Measurements from ENCODE around the gene COL3A1.

The COL3A1 gene

GRCh38 chr2:188966728-188967440 lies 7.3 kb upstream of the COL3A1 start:
- peaks cover 2% of the 10 kb centered on the region for H3K9me3 Mint-ChIP-seq
- no peaks in the 10 kb centered on the region for H3K36me3 Mint-ChIP-seq
- ATAC-seq (no peak), DNase-seq (ENCODE audit: low spot score in 2 of 2) (no peak)
- no peak overlapping the region for H3K4me3 Mint-ChIP-seq
- no peak overlapping the region for H3K27ac Mint-ChIP-seq
- no peaks in the 10 kb centered on the region for H3K4me1 Mint-ChIP-seq

DNA sequence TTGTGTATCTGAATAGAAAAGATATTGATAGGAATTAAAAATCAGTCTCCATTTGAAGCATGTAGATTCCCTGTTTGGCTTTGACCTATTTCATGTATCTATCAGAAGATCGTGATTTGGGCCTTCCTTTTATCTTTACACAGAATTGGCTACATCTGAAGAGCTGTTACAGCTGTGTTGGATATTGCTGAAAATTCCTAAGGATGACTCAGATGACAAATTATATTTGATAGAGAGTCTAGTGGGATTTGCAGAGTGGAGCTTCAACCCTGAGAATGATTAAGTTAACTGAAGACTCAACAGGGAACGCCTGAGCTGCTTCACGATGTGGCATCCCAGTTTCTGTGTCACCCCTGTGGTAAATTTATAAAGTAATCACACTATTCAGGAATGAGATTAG lies 4.9 kb upstream of the COL3A1 start:
- Mint-ChIP-seq H3K27ac (no peak overlapping the region), H3K4me1 (no peaks in the 10 kb centered on the region), H3K4me3 (no peak overlapping the region), H3K9me3 (no peaks in the 10 kb centered on the region), H3K36me3 (no peaks in the 10 kb centered on the region)
- ATAC-seq (no peak), DNase-seq (ENCODE audit: low spot score in 2 of 2) (no peak)

DNA sequence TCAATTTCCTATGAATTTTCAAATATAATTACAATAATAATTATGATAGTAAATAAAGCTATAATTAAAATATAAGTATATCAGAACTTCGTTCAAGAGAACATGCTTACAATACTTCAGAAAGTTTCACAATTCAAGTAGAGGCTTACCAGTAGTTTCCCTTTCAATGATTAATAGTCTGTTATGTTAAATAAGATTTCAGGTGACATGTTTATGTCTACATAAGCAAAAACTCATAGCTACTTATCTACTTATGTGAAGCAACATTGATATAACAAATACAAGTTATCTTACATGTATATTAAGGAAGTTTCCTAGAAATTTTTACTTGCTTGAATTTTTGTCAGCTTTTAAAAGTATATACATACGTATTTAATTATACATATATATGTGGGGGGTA lies 4.5 kb upstream of the COL3A1 start:
- no peaks in the 10 kb centered on the region for H3K9me3 Mint-ChIP-seq
- no peak for ATAC-seq
- no peaks in the 10 kb centered on the region for H3K36me3 Mint-ChIP-seq
- H3K27ac Mint-ChIP-seq, result no peak overlapping the region
- DNase-seq (ENCODE audit: low spot score in 2 of 2), result no peak
- no peak overlapping the region for H3K4me3 Mint-ChIP-seq
- no peaks in the 10 kb centered on the region for H3K4me1 Mint-ChIP-seq

DNA sequence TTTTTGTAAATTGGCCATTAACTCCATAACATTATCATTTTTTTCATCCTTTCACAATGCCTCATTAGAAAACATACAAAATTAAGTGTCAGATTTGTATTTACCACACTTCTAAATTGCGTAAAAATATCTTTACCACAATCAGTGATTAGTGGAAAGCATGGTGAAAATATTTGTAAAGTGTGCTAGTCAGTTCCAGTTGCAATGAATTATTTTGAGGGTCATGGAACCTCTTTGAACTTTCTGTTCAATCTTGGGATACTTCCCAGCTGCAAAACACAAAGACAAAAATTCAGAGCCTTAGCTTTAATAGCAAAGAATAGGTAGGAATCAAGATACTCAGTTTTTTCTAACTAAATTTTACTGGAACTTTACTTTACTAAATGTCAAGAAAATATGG lies 4.0 kb upstream of the COL3A1 start:
- Mint-ChIP-seq H3K36me3 (no peaks in the 10 kb centered on the region), H3K27ac (no peak overlapping the region), H3K4me3 (no peak overlapping the region), H3K4me1 (no peaks in the 10 kb centered on the region), H3K9me3 (no peaks in the 10 kb centered on the region)
- DNase-seq (ENCODE audit: low spot score in 2 of 2) (no peak), ATAC-seq (no peak)

DNA sequence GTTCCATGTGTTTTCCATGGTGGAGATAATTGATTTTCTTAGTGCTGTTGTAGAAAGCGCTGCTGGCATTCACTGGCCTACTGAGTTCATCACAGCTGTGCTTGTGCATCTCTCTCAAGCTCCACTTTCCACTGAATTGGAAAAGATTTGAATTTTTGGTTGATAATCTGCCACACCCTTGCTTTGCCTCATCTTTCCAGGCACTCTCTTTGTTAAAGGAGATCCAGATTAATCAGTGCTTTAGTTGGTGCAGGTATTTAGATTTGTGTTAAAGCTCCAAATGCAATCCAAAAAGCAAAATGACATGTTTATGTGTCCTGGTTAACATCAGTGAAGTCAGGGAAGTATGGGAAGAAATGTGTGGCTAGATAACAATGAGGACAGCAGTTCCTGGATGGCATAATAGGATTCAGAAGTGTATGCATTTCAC lies 2.7 kb upstream of the COL3A1 start:
- Mint-ChIP-seq H3K9me3 (no peaks in the 10 kb centered on the region), H3K27ac (no peak overlapping the region), H3K36me3 (no peaks in the 10 kb centered on the region), H3K4me1 (no peaks in the 10 kb centered on the region), H3K4me3 (no peak overlapping the region)
- DNase-seq (ENCODE audit: low spot score in 2 of 2) (no peak), ATAC-seq (no peak)

GRCh38 chr2:188973641-188974040 lies 532 bp upstream of the COL3A1 start:
- no peak for DNase-seq (ENCODE audit: low spot score in 2 of 2)
- ATAC-seq, result no peak
- no peaks in the 10 kb centered on the region for H3K4me1 Mint-ChIP-seq
- no peak overlapping the region for H3K27ac Mint-ChIP-seq
- no peaks in the 10 kb centered on the region for H3K9me3 Mint-ChIP-seq
- no peaks in the 10 kb centered on the region for H3K36me3 Mint-ChIP-seq
- no peak overlapping the region for H3K4me3 Mint-ChIP-seq

- Mint-ChIP-seq H3K36me3 (no peaks in the 10 kb centered on the region), H3K27ac (no peak overlapping the region), H3K4me3 (no peak overlapping the region), H3K4me1 (no peaks in the 10 kb centered on the region), H3K9me3 (no peaks in the 10 kb centered on the region)
- no peak for DNase-seq (ENCODE audit: low spot score in 2 of 2)
- no peak for ATAC-seq
Observed at GRCh38 chr2:188975497-188976102, 1.4 kb downstream of the COL3A1 start.

- no peaks in the 10 kb centered on the region for H3K36me3 Mint-ChIP-seq
- H3K9me3 Mint-ChIP-seq, result no peaks in the 10 kb centered on the region
- H3K27ac Mint-ChIP-seq, result no peak overlapping the region
- no peak overlapping the region for H3K4me3 Mint-ChIP-seq
- no peaks in the 10 kb centered on the region for H3K4me1 Mint-ChIP-seq
- ATAC-seq, result no peak
- DNase-seq (ENCODE audit: low spot score in 2 of 2), result no peak
Observed at GRCh38 chr2:188976545-188977268, 2.5 kb downstream of the COL3A1 start.

DNA sequence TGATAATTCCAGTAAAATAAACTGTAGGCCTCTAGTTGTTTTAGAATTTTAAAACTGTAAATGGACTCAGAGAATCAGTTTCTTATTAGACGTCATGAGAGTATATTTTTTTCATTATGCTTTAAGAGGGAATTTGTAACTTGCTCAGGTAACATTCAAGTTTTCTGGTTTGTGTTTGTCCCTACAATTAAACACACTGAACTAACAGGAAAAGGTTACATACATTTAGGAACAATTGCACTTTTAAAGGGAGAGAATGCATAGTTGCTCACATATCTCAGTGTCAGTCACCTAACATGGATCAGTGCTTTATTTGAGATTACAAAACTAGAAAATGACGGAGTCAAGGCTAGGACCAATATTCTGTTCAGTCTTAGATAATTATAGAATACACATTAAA lies 3.1 kb downstream of the COL3A1 start:
- ATAC-seq, result no peak
- H3K4me1 Mint-ChIP-seq, result no peaks in the 10 kb centered on the region
- no peaks in the 10 kb centered on the region for H3K9me3 Mint-ChIP-seq
- H3K36me3 Mint-ChIP-seq, result no peaks in the 10 kb centered on the region
- no peak overlapping the region for H3K4me3 Mint-ChIP-seq
- no peak overlapping the region for H3K27ac Mint-ChIP-seq
- DNase-seq (ENCODE audit: low spot score in 2 of 2), result no peak

GRCh38 chr2:188978291-188979081 lies 4.3 kb downstream of the COL3A1 start:
- peak; percentile 70 for ATAC-seq
- Mint-ChIP-seq H3K9me3 (no peaks in the 10 kb centered on the region), H3K36me3 (no peaks in the 10 kb centered on the region), H3K27ac (peak overlapping the region; percentile 12), H3K4me1 (no peaks in the 10 kb centered on the region), H3K4me3 (peak overlapping the region; percentile 36)
- DNase-seq (ENCODE audit: low spot score in 2 of 2), result no peak

- Mint-ChIP-seq H3K4me3 (peak overlapping the region; percentile 36), H3K36me3 (no peaks in the 10 kb centered on the region), H3K9me3 (no peaks in the 10 kb centered on the region), H3K27ac (peak overlapping the region; percentile 12), H3K4me1 (no peaks in the 10 kb centered on the region)
- ATAC-seq (peak; percentile 31), DNase-seq (ENCODE audit: low spot score in 2 of 2) (no peak)
Observed at GRCh38 chr2:188979187-188980114, 5.3 kb downstream of the COL3A1 start.

DNA sequence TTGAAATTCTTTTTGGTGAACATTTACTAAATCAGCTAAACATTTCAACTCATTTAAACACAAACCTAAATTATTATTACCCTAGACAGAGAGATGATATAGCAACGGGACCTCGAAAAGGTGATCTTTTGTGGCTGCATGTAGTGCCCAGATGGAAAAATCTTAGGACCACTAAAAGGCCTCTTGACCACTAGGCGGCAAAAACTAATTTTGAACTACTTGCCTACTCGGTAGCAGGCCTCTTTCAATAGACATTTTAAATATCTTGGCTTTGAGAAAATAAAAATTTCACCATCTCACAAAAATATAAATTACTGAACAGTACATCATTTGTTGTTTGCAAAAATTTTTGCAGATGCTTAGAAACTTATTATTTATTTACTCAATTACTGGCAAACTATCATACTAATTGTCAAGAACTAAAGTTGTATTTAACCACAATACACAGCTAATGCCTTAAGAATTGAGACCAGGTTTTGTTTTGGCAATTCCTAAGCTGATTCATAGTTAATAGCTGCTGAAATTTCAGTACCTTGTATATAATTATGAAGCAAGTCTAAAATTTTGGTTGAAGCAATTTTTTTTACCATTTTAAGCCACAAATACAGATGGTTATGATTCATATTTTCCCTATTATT lies 9.4 kb downstream of the COL3A1 start:
- Mint-ChIP-seq H3K36me3 (no peaks in the 10 kb centered on the region), H3K9me3 (no peaks in the 10 kb centered on the region), H3K4me1 (no peaks in the 10 kb centered on the region), H3K27ac (no peak overlapping the region), H3K4me3 (no peak overlapping the region)
- ATAC-seq (no peak), DNase-seq (ENCODE audit: low spot score in 2 of 2) (no peak)

DNA sequence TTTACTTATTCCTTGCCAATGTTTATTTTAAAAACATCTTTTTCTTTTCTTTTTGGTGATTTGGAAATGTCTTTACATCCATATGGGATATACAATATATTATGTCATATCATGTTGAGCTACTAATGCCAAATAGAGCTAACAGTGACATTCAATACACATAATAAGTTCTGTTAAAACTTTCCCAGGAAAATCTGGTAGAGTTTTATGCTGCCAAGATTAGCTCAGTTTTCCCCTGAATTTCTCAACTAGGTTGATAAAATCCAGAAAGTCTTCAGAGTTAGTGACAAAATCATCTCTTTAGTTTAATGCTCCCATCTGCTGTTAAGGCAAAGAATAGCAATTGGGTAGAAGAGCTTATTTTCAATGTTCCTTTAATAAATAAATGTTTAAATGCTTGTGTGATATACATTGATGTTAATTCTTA lies 9.9 kb downstream of the COL3A1 start:
- DNase-seq (ENCODE audit: low spot score in 2 of 2) (no peak), ATAC-seq (no peak)
- no peak overlapping the region for H3K27ac Mint-ChIP-seq
- no peaks in the 10 kb centered on the region for H3K36me3 Mint-ChIP-seq
- no peaks in the 10 kb centered on the region for H3K9me3 Mint-ChIP-seq
- H3K4me3 Mint-ChIP-seq, result no peak overlapping the region
- no peaks in the 10 kb centered on the region for H3K4me1 Mint-ChIP-seq

DNA sequence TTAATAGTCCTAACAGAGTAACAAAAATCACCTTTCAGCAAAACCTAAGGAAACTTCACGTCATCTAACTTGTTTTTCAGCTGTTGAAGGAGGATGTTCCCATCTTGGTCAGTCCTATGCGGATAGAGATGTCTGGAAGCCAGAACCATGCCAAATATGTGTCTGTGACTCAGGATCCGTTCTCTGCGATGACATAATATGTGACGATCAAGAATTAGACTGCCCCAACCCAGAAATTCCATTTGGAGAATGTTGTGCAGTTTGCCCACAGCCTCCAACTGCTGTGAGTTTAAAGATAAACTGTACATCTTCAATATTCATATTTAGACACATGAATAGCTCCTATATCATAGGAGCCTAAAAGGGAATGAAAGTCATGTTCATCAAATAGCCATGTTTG lies 10.5 kb downstream of the COL3A1 start:
- no peak for ATAC-seq
- no peak for DNase-seq (ENCODE audit: low spot score in 2 of 2)

More for the DNA sequence above, 10.5 kb downstream of the COL3A1 start:
- Mint-ChIP-seq H3K36me3 (no peaks in the 10 kb centered on the region), H3K27ac (no peak overlapping the region), H3K9me3 (no peaks in the 10 kb centered on the region), H3K4me1 (no peaks in the 10 kb centered on the region), H3K4me3 (no peak overlapping the region)

Measured in stimulated activated effector memory CD8-positive, alpha-beta T cell treated with anti-CD3 and anti-CD28 coated beads, Interleukin-12 subunit alpha, Interleukin-12 subunit beta, amount 100 ng/mL, for 72 hours (primary cell).